SU-DHL-6 (cell line): ENCODE measurements around the gene HS2ST1.

Source experiments
- H2AFZ ChIP-seq: fragments of 200-600 bp; sonication (generic); 2 replicates; pipeline ENCODE4 v1.6.1; 2014; ENCODE audit warnings: low read depth, mild to moderate bottlenecking, moderate library complexity, mixed read lengths, antibody characterized with exemption, low read length; ENCODE audit not compliant: severe bottlenecking
- H3F3A ChIP-seq: fragments of 200-600 bp; shearing (Covaris generic); 2 replicates; pipeline ENCODE4 v1.6.0; 2016; ENCODE audit warnings: antibody characterized with exemption, mild to moderate bottlenecking; ENCODE audit not compliant: insufficient read depth
- H3K27ac ChIP-seq: fragments of 200-600 bp; sonication (generic); 2 replicates; pipeline ENCODE4 v1.5.1; 2016; ENCODE audit warnings: low read depth, mild to moderate bottlenecking, low read length, moderate library complexity, mixed read lengths
- H3K27me3 ChIP-seq: fragments of 200-600 bp; sonication (generic), shearing (Covaris generic); 2 replicates; pipeline ENCODE4 v1.6.0; 2014; ENCODE audit warnings: mild to moderate bottlenecking, low read length
- H3K36me3 ChIP-seq: fragments of 200-600 bp; sonication (generic); 2 replicates; pipeline ENCODE4 v1.6.1; 2014; ENCODE audit warnings: mild to moderate bottlenecking, low read length, mixed read lengths
- H3K4me2 ChIP-seq: fragments of 300-600, 200-600 bp; shearing (Covaris generic), sonication (generic); 2 replicates; pipeline ENCODE4 v1.6.0; 2014; ENCODE audit warnings: low read length, low read depth, mild to moderate bottlenecking; ENCODE audit not compliant: poor library complexity, severe bottlenecking
- H3K4me3 ChIP-seq: fragments of 200-600 bp; sonication (generic); 2 replicates; pipeline ENCODE4 v1.5.1; 2014; ENCODE audit warnings: antibody characterized with exemption, low read length, mild to moderate bottlenecking, mixed read lengths; ENCODE audit not compliant: insufficient read depth, poor library complexity, severe bottlenecking
- H3K79me2 ChIP-seq: fragments of 200-600 bp; sonication (generic); 2 replicates; pipeline ENCODE4 v1.6.1; 2014; ENCODE audit warnings: mild to moderate bottlenecking, low read length, moderate library complexity; ENCODE audit not compliant: insufficient read depth
- H3K9ac ChIP-seq: fragments of 200-600 bp; sonication (generic); 2 replicates; pipeline ENCODE4 v1.7.0; 2014; ENCODE audit warnings: mild to moderate bottlenecking, low read length
- H3K9me2 ChIP-seq: fragments of 200-600 bp; sonication (generic); replicated peaks from 2 replicates; pipeline ENCODE4 v1.6.1; 2014; ENCODE audit warnings: low read length; ENCODE audit not compliant: insufficient read depth
- H3K9me3 ChIP-seq: fragments of 200-600 bp; sonication (generic); 2 replicates; pipeline ENCODE4 v1.6.1; 2014; ENCODE audit warnings: low read length, mixed read lengths; ENCODE audit not compliant: insufficient read depth
- H4K20me1 ChIP-seq: fragments of 200-600 bp; sonication (generic); 2 replicates; pipeline ENCODE4 v1.6.1; 2014; ENCODE audit warnings: low read depth, mild to moderate bottlenecking, antibody characterized with exemption, low read length, moderate library complexity, mixed read lengths
- EZH2phosphoT487 ChIP-seq: fragments of 200-600 bp; sonication (generic), shearing (Covaris generic); conservative IDR thresholded peaks from 2 replicates; pipeline ENCODE4 v1.6.1; 2018; ENCODE audit warnings: mild to moderate bottlenecking, antibody characterized with exemption, low read length, moderate library complexity, mixed read lengths
- TF ChIP-seq, protein P1 (sequence below): fragments of 200-600 bp; sonication (generic); IDR thresholded peaks from one replicate; pipeline ENCODE4 v1.5.1; 2017; ENCODE audit warnings: antibody characterized with exemption, mild to moderate bottlenecking, low read length, moderate library complexity; ENCODE audit not compliant: insufficient read depth, poor library complexity, severe bottlenecking

Gene HS2ST1

DNA sequence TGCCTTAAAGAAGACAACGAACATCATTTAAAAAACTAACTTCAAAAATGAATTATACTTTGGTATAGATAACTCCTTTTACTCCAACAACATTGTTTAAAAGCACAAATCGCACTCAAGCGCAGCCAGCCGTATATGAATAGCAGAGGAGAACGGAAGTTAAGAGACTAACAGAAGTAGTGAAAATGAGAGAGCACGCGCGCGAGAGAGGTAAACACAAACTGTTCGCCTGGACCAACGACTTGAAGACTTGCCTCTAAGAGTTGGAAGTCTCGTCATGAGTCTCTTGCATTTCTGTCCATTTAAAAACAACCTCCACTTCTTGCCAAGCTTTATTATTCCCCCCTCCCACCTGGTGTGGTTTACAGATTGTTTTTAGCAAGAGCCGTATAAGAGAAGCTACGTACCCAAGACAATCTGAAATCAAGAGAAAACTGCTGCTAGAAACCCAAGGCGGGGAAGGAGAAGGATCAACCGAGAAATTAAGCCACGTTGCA, 988 bp upstream of the HS2ST1 start:
- Histone ChIP-seq H4K20me1 (peaks cover 42% of the 10 kb centered on the region), H2AFZ (peak overlapping the region; percentile 22), H3K36me3 (peaks cover 14% of the 10 kb centered on the region), H3K4me2 (peak overlapping the region; percentile 91), H3K27ac (peak overlapping the region; percentile 86), H3F3A (peaks cover 17% of the 10 kb centered on the region), H3K4me3 (peak overlapping the region; percentile 84), H3K9me2 (no peaks in the 10 kb centered on the region), H3K79me2 (peaks cover 95% of the 10 kb centered on the region), H3K9me3 (no peaks in the 10 kb centered on the region), H3K9ac (peak overlapping the region; percentile 71), H3K27me3 (no peaks in the 10 kb centered on the region)
- no peak for TF ChIP-seq EZH2phosphoT487
- TF ChIP-seq, protein P1, sequence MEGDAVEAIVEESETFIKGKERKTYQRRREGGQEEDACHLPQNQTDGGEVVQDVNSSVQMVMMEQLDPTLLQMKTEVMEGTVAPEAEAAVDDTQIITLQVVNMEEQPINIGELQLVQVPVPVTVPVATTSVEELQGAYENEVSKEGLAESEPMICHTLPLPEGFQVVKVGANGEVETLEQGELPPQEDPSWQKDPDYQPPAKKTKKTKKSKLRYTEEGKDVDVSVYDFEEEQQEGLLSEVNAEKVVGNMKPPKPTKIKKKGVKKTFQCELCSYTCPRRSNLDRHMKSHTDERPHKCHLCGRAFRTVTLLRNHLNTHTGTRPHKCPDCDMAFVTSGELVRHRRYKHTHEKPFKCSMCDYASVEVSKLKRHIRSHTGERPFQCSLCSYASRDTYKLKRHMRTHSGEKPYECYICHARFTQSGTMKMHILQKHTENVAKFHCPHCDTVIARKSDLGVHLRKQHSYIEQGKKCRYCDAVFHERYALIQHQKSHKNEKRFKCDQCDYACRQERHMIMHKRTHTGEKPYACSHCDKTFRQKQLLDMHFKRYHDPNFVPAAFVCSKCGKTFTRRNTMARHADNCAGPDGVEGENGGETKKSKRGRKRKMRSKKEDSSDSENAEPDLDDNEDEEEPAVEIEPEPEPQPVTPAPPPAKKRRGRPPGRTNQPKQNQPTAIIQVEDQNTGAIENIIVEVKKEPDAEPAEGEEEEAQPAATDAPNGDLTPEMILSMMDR = no peak

DNA sequence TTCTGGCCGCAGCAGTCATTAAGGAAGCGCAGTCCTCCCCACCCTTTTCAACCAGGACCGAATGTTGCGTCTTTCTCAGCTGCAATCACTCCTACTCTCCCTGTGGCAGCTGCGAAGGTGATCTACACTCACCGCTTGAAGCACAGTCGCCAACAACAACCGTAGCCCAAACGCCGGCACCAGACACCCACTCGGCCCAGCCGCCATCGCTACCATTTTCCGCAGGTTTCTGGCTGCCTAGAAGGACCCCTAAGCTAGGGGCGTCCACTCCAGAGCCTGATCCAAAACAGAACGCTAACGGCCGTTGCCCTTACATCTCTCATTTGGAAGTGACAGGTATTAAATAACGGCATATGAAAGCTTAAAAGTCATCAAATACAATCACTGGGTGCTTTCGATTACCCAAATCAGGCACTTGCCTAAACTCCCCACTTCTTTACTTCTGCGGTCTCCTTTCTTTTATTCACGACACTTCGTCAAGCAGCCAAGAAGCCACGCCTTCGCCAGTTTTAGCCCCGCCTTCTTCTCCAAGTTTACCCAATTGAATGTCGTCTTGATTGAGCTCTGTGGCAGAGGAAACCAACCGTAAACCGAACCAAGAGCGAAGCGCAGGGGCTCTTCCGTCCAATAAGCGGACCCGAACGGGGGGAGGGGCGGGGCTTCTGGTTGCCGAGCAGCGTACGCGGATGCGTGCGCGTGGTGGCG, 387 bp upstream of the HS2ST1 start, which contains the start of gene SELENOF:
TSS of gene SELENOF (minus strand) at position 231 of the 705 bp plus-strand sequence. CDS start at position 216, 15 bp downstream.
- H3F3A ChIP-seq = peaks cover 17% of the 10 kb centered on the region
- TF ChIP-seq EZH2phosphoT487 = no peak
- TF ChIP-seq, protein P1 = no peak
- no peaks in the 10 kb centered on the region for H3K9me3 ChIP-seq
- H3K36me3 ChIP-seq = peaks cover 19% of the 10 kb centered on the region
- H3K9me2 ChIP-seq = no peaks in the 10 kb centered on the region
- H3K9ac ChIP-seq = peak within 1 kb of the TSS; percentile 99
- H3K27me3 ChIP-seq = no peaks in the 10 kb centered on the region
- H3K27ac ChIP-seq = peak within 1 kb of the TSS; percentile 86
- H3K4me3 ChIP-seq = peak within 1 kb of the TSS; percentile 87
- H4K20me1 ChIP-seq = peaks cover 40% of the 10 kb centered on the region
- peaks cover 95% of the 10 kb centered on the region for H3K79me2 ChIP-seq
- peak within 1 kb of the TSS; percentile 98 for H3K4me2 ChIP-seq
- peak within 1 kb of the TSS; percentile 22 for H2AFZ ChIP-seq

DNA sequence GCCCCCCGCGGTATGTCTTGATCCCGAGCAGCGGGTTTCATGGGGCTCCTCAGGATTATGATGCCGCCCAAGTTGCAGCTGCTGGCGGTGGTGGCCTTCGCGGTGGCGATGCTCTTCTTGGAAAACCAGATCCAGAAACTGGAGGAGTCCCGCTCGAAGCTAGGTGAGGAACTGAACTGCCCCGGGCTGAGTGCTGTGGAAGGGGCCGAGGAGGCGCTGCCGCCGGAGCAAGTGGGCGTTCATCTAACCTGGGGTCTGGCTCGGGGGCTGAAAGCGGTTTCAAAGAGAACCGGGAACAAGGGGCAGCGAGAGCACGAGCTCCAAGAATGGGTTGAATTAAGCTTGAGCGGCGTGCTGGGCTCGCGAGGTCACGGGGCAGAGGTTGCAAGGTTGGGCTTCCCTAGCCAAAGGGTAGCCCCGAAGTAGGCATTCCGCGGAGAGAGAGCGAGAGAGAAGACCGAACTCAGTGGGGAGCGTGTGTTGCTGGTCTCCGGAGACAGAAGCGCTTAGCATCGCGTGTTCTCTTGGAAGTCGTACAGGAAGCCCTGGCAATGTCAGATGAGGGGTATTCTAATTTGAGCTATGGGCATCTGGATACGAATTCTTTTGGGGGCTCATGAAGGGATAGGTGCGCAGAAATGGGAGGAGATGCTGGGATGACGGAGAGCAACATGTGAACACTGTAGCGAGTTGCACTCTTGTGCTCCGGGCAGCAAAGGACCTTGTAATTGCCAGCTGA, 732 bp downstream of the HS2ST1 start:
- H3K9me3 ChIP-seq = peaks cover 6% of the 10 kb centered on the region; the same call in 1 of the 2 replicates
- no peaks in the 10 kb centered on the region for H3K27me3 ChIP-seq
- peaks cover 17% of the 10 kb centered on the region for H3F3A ChIP-seq
- peak overlapping the region; percentile 84 for H3K27ac ChIP-seq
- H4K20me1 ChIP-seq = peaks cover 40% of the 10 kb centered on the region
- TF ChIP-seq, protein P1 = no peak
- TF ChIP-seq EZH2phosphoT487 = no peak
- peak overlapping the region; percentile 87 for H3K4me3 ChIP-seq
- no peak overlapping the region for H2AFZ ChIP-seq
- H3K9me2 ChIP-seq = no peaks in the 10 kb centered on the region
- H3K4me2 ChIP-seq = peak overlapping the region; percentile 98
- peaks cover 30% of the 10 kb centered on the region for H3K36me3 ChIP-seq
- peak overlapping the region; percentile 99 for H3K9ac ChIP-seq
- H3K79me2 ChIP-seq = peaks cover 95% of the 10 kb centered on the region
